ENCODE measurements around the gene MROH8.
"Not testable (repeated sequence)": the region's sequence is repeated elsewhere in the genome, so short reads cannot be mapped to it uniquely, and the experiment has no call there.

The MROH8 gene

GRCh38 chr20:37137547-37137946 is 41.8 kb downstream of the MROH8 start:
- TF ChIP-seq ZFX (IDR thresholded peaks at IDR 0.05; ENCODE audit: borderline replicate concordance) (no peak), CTCF (IDR thresholded peaks at IDR 0.05) (no peak)

GRCh38 chr20:37133952-37134351 is 45.4 kb downstream of the MROH8 start:
- no peak overlapping the region for H3K27ac ChIP-seq
- TF ChIP-seq ZFX (IDR thresholded peaks at IDR 0.05; ENCODE audit: borderline replicate concordance) (no peak), CTCF (IDR thresholded peaks at IDR 0.05) (no peak)

More at GRCh38 chr20:37137547-37137946, 41.8 kb downstream of the MROH8 start:
- H3K27ac ChIP-seq = no peak overlapping the region

- no peak overlapping the region for H3K27ac ChIP-seq
- TF ChIP-seq ZFX (IDR thresholded peaks at IDR 0.05; ENCODE audit: borderline replicate concordance) (no peak), CTCF (IDR thresholded peaks at IDR 0.05) (no peak)
Observed at GRCh38 chr20:37131486-37131885, 47.9 kb downstream of the MROH8 start.

- H3K27ac ChIP-seq = no peak overlapping the region
- TF ChIP-seq ZFX (IDR thresholded peaks at IDR 0.05; ENCODE audit: borderline replicate concordance) (no peak), CTCF (IDR thresholded peaks at IDR 0.05) (no peak)
Observed at GRCh38 chr20:37128803-37129202, 50.5 kb downstream of the MROH8 start.

GRCh38 chr20:37126290-37126689 is 53.1 kb downstream of the MROH8 start:
- not testable (repeated sequence) for H3K27ac ChIP-seq

GRCh38 chr20:37123441-37123840 is 55.9 kb downstream of the MROH8 start:
- H3K27ac ChIP-seq = no peak overlapping the region
- TF ChIP-seq ZFX (IDR thresholded peaks at IDR 0.05; ENCODE audit: borderline replicate concordance) (no peak), CTCF (IDR thresholded peaks at IDR 0.05) (no peak)

GRCh38 chr20:37120497-37120896 is 58.9 kb downstream of the MROH8 start:
- no peak overlapping the region for H3K27ac ChIP-seq
- TF ChIP-seq CTCF (IDR thresholded peaks at IDR 0.05) (no peak), ZFX (IDR thresholded peaks at IDR 0.05; ENCODE audit: borderline replicate concordance) (no peak)

GRCh38 chr20:37119356-37120036 is 59.9 kb downstream of the MROH8 start:
- TF ChIP-seq ZFX (IDR thresholded peaks at IDR 0.05; ENCODE audit: borderline replicate concordance) (no peak), CTCF (IDR thresholded peaks at IDR 0.05) (no peak)
- H3K27ac ChIP-seq = no peak overlapping the region

Data from 22Rv1 (cell line).